HL-60 (cell line): ENCODE measurements around the gene PTPRN2.

Experiments
- CTCF ChIP-seq: IDR thresholded peaks from one replicate; pipeline ENCODE4 v1.5.1; 2011; ENCODE audit warnings: low read length, control low read depth, inconsistent platforms; ENCODE audit not compliant: insufficient read depth
- GABPA ChIP-seq: IDR thresholded peaks from 2 replicates; pipeline ENCODE4 v1.6.1; 2012; ENCODE audit warnings: low read depth
- POLR2AphosphoS5 ChIP-seq: IDR thresholded peaks from 2 replicates; pipeline ENCODE4 v1.6.1; 2012; ENCODE audit warnings: low read depth
- REST ChIP-seq: IDR thresholded peaks from 2 replicates; pipeline ENCODE4 v1.6.1; 2012; ENCODE audit warnings: low read depth; ENCODE audit not compliant: insufficient replicate concordance
- SPI1 ChIP-seq: IDR thresholded peaks from 2 replicates; pipeline ENCODE4 v1.6.1; 2012; ENCODE audit warnings: low read depth, mild to moderate bottlenecking, borderline replicate concordance

- TF ChIP-seq POLR2AphosphoS5 = no peak
- TF ChIP-seq CTCF = no peak
- TF ChIP-seq GABPA = no peak
- no peak for TF ChIP-seq REST
- no peak for TF ChIP-seq SPI1
These were observed 1044.3 kb downstream of the PTPRN2 start for GRCh38 chr7:157543276-157543675.
